Nephron progenitor cell (in vitro differentiated cells): ENCODE results near the gene CDCP2.

ENCODE experiments used
- DNase-seq: peaks from one replicate; pipeline ENCODE4 v3.0.0; 2021
- H3K27ac Mint-ChIP-seq: 2 replicates; pipeline ENCODE4 v1.8.0; 2021; ENCODE audit warnings: mild to moderate bottlenecking, moderate library complexity, mixed read lengths
- H3K27me3 Mint-ChIP-seq: 2 replicates; pipeline ENCODE4 v1.8.0; 2021; ENCODE audit warnings: mild to moderate bottlenecking, low read depth, mixed read lengths; ENCODE audit not compliant: poor library complexity
- H3K36me3 Mint-ChIP-seq: 2 replicates; pipeline ENCODE4 v1.8.0; 2021; ENCODE audit warnings: low read depth, mixed read lengths
- H3K4me1 Mint-ChIP-seq: 2 replicates; pipeline ENCODE4 v1.8.0; 2021; ENCODE audit warnings: mixed read lengths
- H3K4me3 Mint-ChIP-seq: 2 replicates; pipeline ENCODE4 v1.8.0; 2021; ENCODE audit warnings: mild to moderate bottlenecking, moderate library complexity, mixed read lengths
- H3K9me3 Mint-ChIP-seq: 2 replicates; pipeline ENCODE4 v1.8.0; 2021; ENCODE audit warnings: mild to moderate bottlenecking, moderate library complexity, mixed read lengths
- TF ChIP-seq, protein P1 (sequence below): fragments of 200-600 bp; sonication (generic); IDR thresholded peaks from 2 replicates; pipeline ENCODE4 v1.5.0; 2021; ENCODE audit warnings: antibody characterized with exemption

Gene CDCP2

DNA sequence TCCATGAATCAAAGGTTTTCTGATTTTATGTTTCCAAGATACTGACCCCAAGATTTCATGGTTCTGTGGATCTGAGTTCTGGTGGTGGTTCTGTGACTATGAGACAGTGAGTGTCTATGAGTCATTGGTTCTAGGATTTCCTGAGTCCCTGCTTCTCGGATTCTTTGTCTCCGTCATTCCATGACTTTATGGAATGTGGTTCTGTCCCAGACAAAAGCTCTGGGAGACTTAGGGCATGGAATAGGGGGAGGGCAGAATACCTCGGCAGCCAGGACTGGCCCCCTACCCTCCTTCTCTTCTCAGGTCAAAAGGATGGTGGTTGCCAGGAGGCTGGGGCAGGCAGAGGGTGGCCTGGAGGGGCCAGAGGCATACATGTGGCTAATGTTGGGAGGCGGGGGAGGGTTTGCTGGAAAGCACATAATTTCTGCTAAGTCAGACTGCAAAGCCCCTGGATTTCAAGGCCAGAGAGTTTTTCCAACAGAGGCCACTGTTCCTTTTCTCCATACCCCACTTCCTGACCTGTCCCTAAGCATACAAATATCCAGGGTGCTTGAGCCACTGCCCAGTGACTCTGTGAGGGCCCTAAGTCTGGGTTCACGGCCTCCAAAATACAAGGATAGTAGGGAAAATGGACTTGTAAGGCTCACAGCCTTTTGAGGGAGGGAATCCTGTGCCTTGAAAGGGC lies 17.2 kb downstream of the CDCP2 start:
- Mint-ChIP-seq H3K4me3 (peak overlapping the region; percentile 58), H3K9me3 (no peaks in the 10 kb centered on the region), H3K27me3 (peaks cover 23% of the 10 kb centered on the region), H3K4me1 (peaks cover 47% of the 10 kb centered on the region), H3K36me3 (no peaks in the 10 kb centered on the region), H3K27ac (peak overlapping the region; percentile 71)
- TF ChIP-seq, protein P1, sequence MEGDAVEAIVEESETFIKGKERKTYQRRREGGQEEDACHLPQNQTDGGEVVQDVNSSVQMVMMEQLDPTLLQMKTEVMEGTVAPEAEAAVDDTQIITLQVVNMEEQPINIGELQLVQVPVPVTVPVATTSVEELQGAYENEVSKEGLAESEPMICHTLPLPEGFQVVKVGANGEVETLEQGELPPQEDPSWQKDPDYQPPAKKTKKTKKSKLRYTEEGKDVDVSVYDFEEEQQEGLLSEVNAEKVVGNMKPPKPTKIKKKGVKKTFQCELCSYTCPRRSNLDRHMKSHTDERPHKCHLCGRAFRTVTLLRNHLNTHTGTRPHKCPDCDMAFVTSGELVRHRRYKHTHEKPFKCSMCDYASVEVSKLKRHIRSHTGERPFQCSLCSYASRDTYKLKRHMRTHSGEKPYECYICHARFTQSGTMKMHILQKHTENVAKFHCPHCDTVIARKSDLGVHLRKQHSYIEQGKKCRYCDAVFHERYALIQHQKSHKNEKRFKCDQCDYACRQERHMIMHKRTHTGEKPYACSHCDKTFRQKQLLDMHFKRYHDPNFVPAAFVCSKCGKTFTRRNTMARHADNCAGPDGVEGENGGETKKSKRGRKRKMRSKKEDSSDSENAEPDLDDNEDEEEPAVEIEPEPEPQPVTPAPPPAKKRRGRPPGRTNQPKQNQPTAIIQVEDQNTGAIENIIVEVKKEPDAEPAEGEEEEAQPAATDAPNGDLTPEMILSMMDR = no peak
- DNase-seq = no peak

GRCh38 chr1:54134295-54134694 lies 18.5 kb downstream of the CDCP2 start:
- TF ChIP-seq, protein P1 = no peak
- Mint-ChIP-seq H3K27ac (no peak overlapping the region), H3K27me3 (peaks cover 20% of the 10 kb centered on the region), H3K4me3 (no peak overlapping the region), H3K9me3 (no peaks in the 10 kb centered on the region), H3K36me3 (no peaks in the 10 kb centered on the region), H3K4me1 (peaks cover 47% of the 10 kb centered on the region)
- DNase-seq = no peak

DNA sequence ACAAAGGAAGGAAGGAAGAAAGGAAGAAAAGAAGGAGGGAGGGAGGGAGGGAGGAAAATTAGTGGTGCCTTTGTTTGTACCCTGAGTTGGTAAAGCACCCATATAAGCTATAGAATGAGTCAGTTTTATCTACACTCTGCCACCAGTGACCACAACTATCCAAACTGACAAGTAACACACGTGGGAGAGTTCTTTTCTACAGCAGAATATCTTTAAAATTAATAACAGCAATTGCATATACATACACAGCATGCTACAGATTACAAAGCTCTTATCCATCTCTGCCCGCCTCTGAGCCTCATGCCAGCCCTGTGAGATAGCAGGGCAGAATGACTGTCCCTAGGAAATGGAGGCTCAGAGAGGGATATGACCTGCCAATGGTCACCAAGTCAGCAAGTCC lies 20.3 kb downstream of the CDCP2 start:
- TF ChIP-seq, protein P1 = no peak
- peaks cover 37% of the 10 kb centered on the region for H3K4me1 Mint-ChIP-seq
- H3K27me3 Mint-ChIP-seq = peaks cover 36% of the 10 kb centered on the region

GRCh38 chr1:54131419-54131818 lies 21.4 kb downstream of the CDCP2 start:
- Mint-ChIP-seq H3K4me1 (peaks cover 26% of the 10 kb centered on the region), H3K9me3 (no peaks in the 10 kb centered on the region), H3K27me3 (peaks cover 40% of the 10 kb centered on the region), H3K27ac (no peak overlapping the region), H3K36me3 (no peaks in the 10 kb centered on the region), H3K4me3 (no peak overlapping the region)
- TF ChIP-seq, protein P1 = no peak
- no peak for DNase-seq

More for the DNA sequence above, 20.3 kb downstream of the CDCP2 start:
- no peaks in the 10 kb centered on the region for H3K36me3 Mint-ChIP-seq
- H3K27ac Mint-ChIP-seq = no peak overlapping the region
- H3K4me3 Mint-ChIP-seq = no peak overlapping the region
- H3K9me3 Mint-ChIP-seq = no peaks in the 10 kb centered on the region
- no peak for DNase-seq

GRCh38 chr1:54129858-54130257 lies 22.9 kb downstream of the CDCP2 start:
- Mint-ChIP-seq H3K9me3 (no peaks in the 10 kb centered on the region), H3K4me1 (peaks cover 15% of the 10 kb centered on the region), H3K4me3 (no peak overlapping the region), H3K27ac (no peak overlapping the region), H3K27me3 (peaks cover 40% of the 10 kb centered on the region), H3K36me3 (no peaks in the 10 kb centered on the region)
- TF ChIP-seq, protein P1 = no peak
- no peak for DNase-seq

DNA sequence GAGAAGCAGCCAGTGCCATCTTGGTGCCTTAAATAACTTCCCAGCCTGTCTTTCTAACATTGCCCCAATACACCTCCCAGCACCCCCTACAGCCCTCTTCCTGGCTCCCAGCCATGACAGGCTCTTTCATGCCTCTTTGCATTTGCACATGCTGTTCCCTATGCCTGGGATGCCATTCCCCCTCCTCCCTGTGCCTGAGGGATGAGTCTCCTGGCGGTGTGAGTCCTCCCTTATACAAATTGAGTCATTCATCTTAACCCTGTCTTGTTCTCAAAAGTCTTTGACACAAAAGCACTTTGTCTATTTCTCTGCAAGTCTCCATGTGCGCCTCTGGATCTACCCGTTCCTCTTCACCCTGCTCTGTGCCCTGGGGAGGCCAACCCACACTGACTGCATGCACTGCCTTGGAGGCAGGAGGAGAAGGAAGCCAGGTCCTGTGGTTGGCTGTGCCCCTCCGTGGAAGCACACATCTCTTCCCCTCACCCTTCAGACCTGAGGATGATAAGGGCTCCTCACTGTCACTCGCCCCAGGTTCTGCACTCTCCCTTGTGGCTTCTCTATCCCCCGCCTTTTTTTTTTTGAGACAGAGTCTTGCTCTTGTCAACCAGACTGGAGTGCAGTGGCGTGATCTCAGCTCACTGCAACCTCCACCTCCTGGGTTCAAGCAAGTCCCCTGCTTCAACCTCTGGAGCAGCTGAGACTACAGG lies 25.1 kb downstream of the CDCP2 start:
- no peak overlapping the region for H3K27ac Mint-ChIP-seq
- DNase-seq = no peak
- H3K4me1 Mint-ChIP-seq = peaks cover 14% of the 10 kb centered on the region

More for the DNA sequence above, 25.1 kb downstream of the CDCP2 start:
- Mint-ChIP-seq H3K27me3 (peaks cover 56% of the 10 kb centered on the region), H3K4me3 (no peak overlapping the region), H3K9me3 (no peaks in the 10 kb centered on the region), H3K36me3 (no peaks in the 10 kb centered on the region)
- TF ChIP-seq, protein P1 = no peak
